DOHH2 (cell line): Measurements from ENCODE around the gene L3MBTL4.

Experiments
- CTCF ChIP-seq: fragments of 200-600 bp; sonication (generic); IDR thresholded peaks from one replicate; pipeline ENCODE4 v1.5.1; 2014; ENCODE audit warnings: antibody characterized with exemption, mild to moderate bottlenecking, low read depth, low read length; ENCODE audit not compliant: poor library complexity, severe bottlenecking
- EZH2phosphoT487 ChIP-seq: fragments of 200-600 bp; sonication (generic); IDR thresholded peaks from 2 replicates; pipeline ENCODE4 v1.6.1; 2017; ENCODE audit warnings: borderline replicate concordance, mild to moderate bottlenecking, antibody characterized with exemption, low read length, moderate library complexity, mixed read lengths

GRCh38 chr18:6330786-6331185, 83.9 kb downstream of the L3MBTL4 start:
- TF ChIP-seq CTCF: no peak
- no peak for TF ChIP-seq EZH2phosphoT487
